ENCODE measurements around the gene METTL5. TPM values are rescaled to one million over a fixed set of nuclear protein-coding genes. Genes with fewer than 3 reads are reported as not detected.

The METTL5 gene
- polyA plus RNA-seq, 3 donors: 11.1 to 60.8 (median 51.0) TPM

DNA sequence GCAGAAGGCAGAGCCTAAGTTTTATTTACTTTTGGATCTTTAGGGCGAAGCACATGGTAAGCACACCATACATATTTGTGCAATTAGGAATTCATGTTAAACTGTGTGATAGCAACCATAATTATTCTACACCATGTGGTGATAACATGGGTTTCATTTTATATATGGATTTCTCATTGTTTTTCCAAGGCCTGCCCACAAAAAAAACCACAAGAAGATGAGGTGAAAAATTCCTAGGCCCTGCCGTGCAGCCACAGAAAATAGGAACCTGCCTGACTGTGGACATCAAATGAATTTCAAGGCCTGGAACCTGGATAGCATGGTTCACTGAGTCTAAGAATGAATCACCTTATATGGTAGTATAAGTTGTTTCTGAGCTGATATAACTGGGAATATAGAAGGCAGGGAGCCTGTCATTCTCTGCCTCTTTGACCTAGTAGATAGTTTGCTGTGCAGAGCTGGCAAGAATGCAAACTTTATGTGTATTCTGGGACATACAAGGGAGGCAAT lies 48.4 kb downstream of the METTL5 start:
- H3K27ac Mint-ChIP-seq: no peak overlapping the region
- intact Hi-C loops (cut with micrococcal nuclease): no loop called here
- 20% methylated on average over 1 of the region's 2 CpGs for WGBS (ENCODE audit: insufficient coverage)
- no peaks in the 10 kb centered on the region for H4K20me1 ChIP-seq (ENCODE audit: insufficient read depth, low read length)
- TF ChIP-seq, protein P1, sequence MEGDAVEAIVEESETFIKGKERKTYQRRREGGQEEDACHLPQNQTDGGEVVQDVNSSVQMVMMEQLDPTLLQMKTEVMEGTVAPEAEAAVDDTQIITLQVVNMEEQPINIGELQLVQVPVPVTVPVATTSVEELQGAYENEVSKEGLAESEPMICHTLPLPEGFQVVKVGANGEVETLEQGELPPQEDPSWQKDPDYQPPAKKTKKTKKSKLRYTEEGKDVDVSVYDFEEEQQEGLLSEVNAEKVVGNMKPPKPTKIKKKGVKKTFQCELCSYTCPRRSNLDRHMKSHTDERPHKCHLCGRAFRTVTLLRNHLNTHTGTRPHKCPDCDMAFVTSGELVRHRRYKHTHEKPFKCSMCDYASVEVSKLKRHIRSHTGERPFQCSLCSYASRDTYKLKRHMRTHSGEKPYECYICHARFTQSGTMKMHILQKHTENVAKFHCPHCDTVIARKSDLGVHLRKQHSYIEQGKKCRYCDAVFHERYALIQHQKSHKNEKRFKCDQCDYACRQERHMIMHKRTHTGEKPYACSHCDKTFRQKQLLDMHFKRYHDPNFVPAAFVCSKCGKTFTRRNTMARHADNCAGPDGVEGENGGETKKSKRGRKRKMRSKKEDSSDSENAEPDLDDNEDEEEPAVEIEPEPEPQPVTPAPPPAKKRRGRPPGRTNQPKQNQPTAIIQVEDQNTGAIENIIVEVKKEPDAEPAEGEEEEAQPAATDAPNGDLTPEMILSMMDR (IDR thresholded peaks at IDR 0.05): no peak
- H3K79me2 ChIP-seq (ENCODE audit: insufficient read depth, low read length): no peaks in the 10 kb centered on the region
- H3K9me3 Mint-ChIP-seq: peaks cover 0 to 6% (median 0%) of the 10 kb centered on the region in 7 donors
- H3K4me3 Mint-ChIP-seq: no peak overlapping the region
- H3K36me3 Mint-ChIP-seq: no peaks in the 10 kb centered on the region
- no peak overlapping the region for H3K4me2 ChIP-seq (replicated peaks; ENCODE audit: extremely low read depth, low read length, poor library complexity, severe bottlenecking)
- DNase-seq: no peak
- H2AFZ ChIP-seq (ENCODE audit: insufficient read depth, low read depth, low read length, poor library complexity, severe bottlenecking): peak overlapping the region; percentile 13
- H3K27me3 ChIP-seq (ENCODE audit: control insufficient read depth in 2 of 2, insufficient read depth in 2 of 2, low read length in 2 of 2): no peaks in the 10 kb centered on the region
- H3K9ac ChIP-seq (ENCODE audit: insufficient read depth, low read length, poor library complexity, severe bottlenecking): no peak overlapping the region
- H3K27me3 Mint-ChIP-seq (ENCODE audit: low read depth in 3 of 3): no peaks in the 10 kb centered on the region
- H3K27ac ChIP-seq (ENCODE audit: low read depth in 1 of 2, low read length in 2 of 2): no peak overlapping the region
- H3K9me3 ChIP-seq (replicated peaks in 1 of 2; ENCODE audit: control insufficient read depth in 1 of 2, insufficient read depth in 1 of 2, low read length in 2 of 2): no peaks in the 10 kb centered on the region
- peaks cover 8% of the 10 kb centered on the region for H3K4me1 Mint-ChIP-seq
- H3K36me3 ChIP-seq (replicated peaks in 1 of 2; ENCODE audit: control insufficient read depth in 1 of 2, insufficient read depth in 2 of 2, low read length in 2 of 2): no peaks in the 10 kb centered on the region
- peaks cover 0 to 8% of the 10 kb centered on the region in 2 donors for H3K4me1 ChIP-seq (ENCODE audit: control insufficient read depth in 1 of 2, insufficient read depth in 2 of 2, low read length in 2 of 2)
- no peak overlapping the region for H3K4me3 ChIP-seq (replicated peaks in 1 of 3; ENCODE audit: low read depth in 2 of 3, low read length in 3 of 3)

- H3K4me3 ChIP-seq (replicated peaks in 1 of 3; ENCODE audit: low read depth in 2 of 3, low read length in 3 of 3): no peak overlapping the region
- H3K4me2 ChIP-seq (replicated peaks; ENCODE audit: extremely low read depth, low read length, poor library complexity, severe bottlenecking): no peak overlapping the region
- H3K27me3 ChIP-seq (ENCODE audit: control insufficient read depth in 2 of 2, insufficient read depth in 2 of 2, low read length in 2 of 2): no peaks in the 10 kb centered on the region
- H3K27ac Mint-ChIP-seq: no peak overlapping the region
- intact Hi-C loops (cut with micrococcal nuclease): no loop called here
- no peak overlapping the region for H3K27ac ChIP-seq (ENCODE audit: low read depth in 1 of 2, low read length in 2 of 2)
- no peaks in the 10 kb centered on the region for H3K36me3 ChIP-seq (replicated peaks in 1 of 2; ENCODE audit: control insufficient read depth in 1 of 2, insufficient read depth in 2 of 2, low read length in 2 of 2)
- TF ChIP-seq, protein P1 (IDR thresholded peaks at IDR 0.05): no peak
- no peaks in the 10 kb centered on the region for H3K36me3 Mint-ChIP-seq
- peaks cover 5 to 14% of the 10 kb centered on the region in 2 donors for H3K4me1 ChIP-seq (ENCODE audit: control insufficient read depth in 1 of 2, insufficient read depth in 2 of 2, low read length in 2 of 2)
- H4K20me1 ChIP-seq (ENCODE audit: insufficient read depth, low read length): no peaks in the 10 kb centered on the region
- no peak overlapping the region for H3K4me3 Mint-ChIP-seq
- H2AFZ ChIP-seq (ENCODE audit: insufficient read depth, low read depth, low read length, poor library complexity, severe bottlenecking): peak overlapping the region; percentile 37
- H3K27me3 Mint-ChIP-seq (ENCODE audit: low read depth in 3 of 3): peaks cover 0 to 1% (median 0%) of the 10 kb centered on the region in 3 donors
- H3K4me1 Mint-ChIP-seq: peaks cover 13% of the 10 kb centered on the region
- DNase-seq: no peak
- H3K9me3 Mint-ChIP-seq: peaks cover 0 to 6% (median 0%) of the 10 kb centered on the region in 7 donors
- no peaks in the 10 kb centered on the region for H3K9me3 ChIP-seq (replicated peaks in 1 of 2; ENCODE audit: control insufficient read depth in 1 of 2, insufficient read depth in 1 of 2, low read length in 2 of 2)
- H3K9ac ChIP-seq (ENCODE audit: insufficient read depth, low read length, poor library complexity, severe bottlenecking): no peak overlapping the region
- WGBS (ENCODE audit: insufficient coverage): no CpG with 5 or more reads among the region's 2 CpGs
- H3K79me2 ChIP-seq (ENCODE audit: insufficient read depth, low read length): no peaks in the 10 kb centered on the region
Observed at GRCh38 chr2:169775765-169776164, 48.9 kb downstream of the METTL5 start.

All from CD14-positive monocyte (primary cell).